GM18868 (cell line): ENCODE data around the gene SLC25A26.

ENCODE experiments used
- ATAC-seq: cut with Tn5 transposase; IDR thresholded peaks from one replicate; pipeline ENCODE4 v1.9.1; 2021; ENCODE audit warnings: mild to moderate bottlenecking, moderate library complexity; ENCODE audit not compliant: unreplicated experiment

The SLC25A26 gene

GRCh38 chr3:66314455-66314854, 93.7 kb downstream of the SLC25A26 start:
- ATAC-seq, result no peak

GRCh38 chr3:66317750-66318376, 97.1 kb downstream of the SLC25A26 start:
- no peak for ATAC-seq

- ATAC-seq, result no peak
These were observed 99.6 kb downstream of the SLC25A26 start for GRCh38 chr3:66320390-66320789.

GRCh38 chr3:66322436-66322835, 101.6 kb downstream of the SLC25A26 start:
- no peak for ATAC-seq

GRCh38 chr3:66326340-66326739, 105.5 kb downstream of the SLC25A26 start:
- no peak for ATAC-seq

- no peak for ATAC-seq
These were observed 114.9 kb downstream of the SLC25A26 start for GRCh38 chr3:66335671-66336070.

GRCh38 chr3:66336333-66336766, 115.5 kb downstream of the SLC25A26 start:
- no peak for ATAC-seq

GRCh38 chr3:66338927-66339326, 118.1 kb downstream of the SLC25A26 start:
- no peak for ATAC-seq

GRCh38 chr3:66342717-66343356, 122.0 kb downstream of the SLC25A26 start:
- no peak for ATAC-seq

- no peak for ATAC-seq
These were observed 123.6 kb downstream of the SLC25A26 start for GRCh38 chr3:66344391-66344811.

- ATAC-seq, result no peak
These were observed 124.2 kb downstream of the SLC25A26 start for GRCh38 chr3:66344848-66345578.

GRCh38 chr3:66348704-66349103, 127.9 kb downstream of the SLC25A26 start:
- ATAC-seq, result no peak

GRCh38 chr3:66350601-66351000, 129.8 kb downstream of the SLC25A26 start:
- no peak for ATAC-seq

- no peak for ATAC-seq
These were observed 132.2 kb downstream of the SLC25A26 start for GRCh38 chr3:66353039-66353438.

- no peak for ATAC-seq
These were observed 132.7 kb downstream of the SLC25A26 start for GRCh38 chr3:66353530-66353929.

- no peak for ATAC-seq
These were observed 133.2 kb downstream of the SLC25A26 start for GRCh38 chr3:66354001-66354400.

GRCh38 chr3:66355394-66355793, 134.6 kb downstream of the SLC25A26 start:
- ATAC-seq, result peak; percentile 96

GRCh38 chr3:66355997-66356396, 135.2 kb downstream of the SLC25A26 start:
- ATAC-seq, result no peak

GRCh38 chr3:66361356-66361755, 140.6 kb downstream of the SLC25A26 start:
- ATAC-seq, result no peak

- ATAC-seq, result no peak
These were observed 141.7 kb downstream of the SLC25A26 start for GRCh38 chr3:66362541-66362941.

GRCh38 chr3:66363148-66363547, 142.3 kb downstream of the SLC25A26 start:
- no peak for ATAC-seq

- no peak for ATAC-seq
These were observed 144.3 kb downstream of the SLC25A26 start for GRCh38 chr3:66365080-66365479.
